Measurements from ENCODE around the gene CD34.
"Not testable (repeated sequence)": the region's sequence is repeated elsewhere in the genome, so short reads cannot be mapped to it uniquely, and the experiment has no call there.

The CD34 gene

DNA sequence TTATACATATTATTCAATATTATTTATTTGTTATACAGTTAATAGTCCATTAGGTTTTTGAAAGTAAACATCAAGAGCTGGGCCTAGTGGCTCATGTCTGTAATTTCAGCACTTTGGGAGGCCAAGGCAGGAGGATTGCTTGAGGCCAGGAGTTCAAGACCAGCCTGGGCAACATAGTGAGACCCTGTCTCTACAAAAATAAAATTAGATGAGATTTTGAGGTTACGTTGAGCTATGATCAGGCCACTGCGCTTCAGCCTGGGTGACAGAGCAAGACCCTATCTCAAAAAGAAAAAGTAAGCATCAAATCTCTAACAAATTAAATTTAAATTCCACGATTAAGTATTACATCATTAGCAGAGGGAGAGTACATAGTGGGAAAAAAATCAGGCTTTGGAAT, 15.0 kb upstream of the CD34 start:
- not testable (repeated sequence) for DNase-seq

DNA sequence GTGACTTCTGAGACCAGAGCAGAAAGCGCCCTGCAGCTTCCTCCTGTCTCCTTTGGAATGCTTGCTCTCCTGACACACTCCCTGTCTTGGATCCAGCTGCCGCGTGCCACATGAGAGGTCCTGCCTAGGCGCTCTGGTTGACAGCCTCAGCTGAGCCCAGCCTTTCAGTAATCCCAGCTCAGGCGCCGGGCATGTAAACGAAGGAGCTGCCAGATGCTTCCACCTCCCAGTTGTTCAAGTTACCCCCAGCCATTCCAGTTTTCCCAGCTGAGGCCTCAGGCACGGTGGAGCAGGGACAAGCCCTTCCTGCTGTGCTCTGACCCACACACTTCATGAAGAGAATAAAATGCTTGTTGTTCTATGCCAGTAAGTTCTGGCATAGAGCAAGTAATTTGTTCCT, 14.3 kb upstream of the CD34 start:
- DNase-seq: peak; percentile 14

DNA sequence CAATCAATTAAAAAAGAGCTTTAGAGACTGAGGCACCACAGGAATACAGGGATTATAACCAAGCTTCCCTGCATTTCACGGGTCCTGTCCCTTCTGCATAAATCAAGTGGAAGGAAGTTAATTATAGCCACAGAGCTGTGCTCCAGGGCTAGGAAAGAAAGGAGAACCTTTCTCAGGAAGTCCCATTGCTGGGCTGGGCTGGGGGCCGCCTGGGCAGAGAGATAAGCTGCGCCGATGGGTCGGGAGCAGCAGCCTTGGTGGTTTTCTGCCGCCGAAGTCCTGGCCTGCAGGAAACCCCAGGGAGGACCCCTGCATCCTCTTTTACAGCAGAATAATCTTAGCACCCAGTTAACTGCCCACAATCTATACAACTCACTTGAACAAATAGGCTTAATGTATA, 12.6 kb upstream of the CD34 start:
- DNase-seq: no peak

DNA sequence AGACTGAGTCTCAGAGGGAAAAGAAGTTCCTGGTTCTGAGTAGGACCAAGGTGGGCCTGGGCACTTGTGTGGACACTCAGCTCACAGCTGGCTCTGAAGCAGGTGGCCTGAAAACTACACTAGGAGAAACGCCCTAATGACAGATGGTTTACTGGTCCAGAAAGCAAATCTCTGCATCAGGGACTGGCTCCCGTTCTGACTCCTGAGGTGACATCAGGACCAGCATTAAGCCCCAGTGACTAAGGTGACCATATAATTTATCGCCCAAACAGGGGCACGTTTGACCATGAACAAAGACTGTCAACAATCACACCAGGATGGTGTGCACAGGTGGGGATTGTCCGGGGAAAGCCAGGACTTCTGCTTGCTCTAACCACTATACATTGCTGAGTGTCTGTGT, 12.2 kb upstream of the CD34 start:
- no peak for DNase-seq

DNA sequence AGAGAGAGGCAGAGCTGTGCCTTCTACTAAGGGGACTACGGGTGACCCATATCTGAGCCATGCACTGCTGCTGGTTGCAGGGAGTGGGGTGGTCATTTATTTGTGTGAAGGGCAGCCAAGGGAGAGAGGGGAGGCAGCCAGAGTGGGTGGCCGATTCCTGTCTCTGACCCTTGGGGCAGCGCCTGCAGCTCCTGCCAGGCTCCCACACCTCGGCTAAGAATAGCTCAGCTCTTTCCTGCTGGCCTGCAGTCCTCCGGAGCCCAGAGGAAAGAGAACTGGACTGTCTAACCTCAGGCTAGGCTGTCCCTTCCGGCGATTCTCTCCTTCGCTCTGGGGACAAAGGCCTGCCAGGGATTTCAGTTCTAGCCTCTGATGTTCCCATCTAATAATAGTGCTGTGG, 11.6 kb upstream of the CD34 start:
- no peak for DNase-seq

DNA sequence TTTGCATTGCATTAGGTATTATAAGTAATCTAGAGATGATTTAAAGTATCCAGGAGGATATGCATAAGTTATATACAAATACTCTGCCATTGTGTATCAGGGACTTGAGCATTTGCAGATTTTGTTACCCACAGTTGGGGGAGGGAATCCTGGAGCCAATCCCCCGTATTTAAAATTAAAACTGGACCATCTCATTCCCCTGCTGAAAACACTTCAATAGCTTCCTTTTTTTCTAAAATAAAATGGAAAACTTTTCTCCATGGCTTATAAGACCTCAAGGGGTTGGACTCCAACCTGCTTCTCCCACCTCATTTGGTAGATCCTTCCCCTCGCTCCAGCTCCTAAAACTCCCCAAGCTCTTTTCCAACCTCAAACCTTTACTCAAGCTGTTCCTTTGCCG, 10.4 kb upstream of the CD34 start:
- no peak for DNase-seq

DNA sequence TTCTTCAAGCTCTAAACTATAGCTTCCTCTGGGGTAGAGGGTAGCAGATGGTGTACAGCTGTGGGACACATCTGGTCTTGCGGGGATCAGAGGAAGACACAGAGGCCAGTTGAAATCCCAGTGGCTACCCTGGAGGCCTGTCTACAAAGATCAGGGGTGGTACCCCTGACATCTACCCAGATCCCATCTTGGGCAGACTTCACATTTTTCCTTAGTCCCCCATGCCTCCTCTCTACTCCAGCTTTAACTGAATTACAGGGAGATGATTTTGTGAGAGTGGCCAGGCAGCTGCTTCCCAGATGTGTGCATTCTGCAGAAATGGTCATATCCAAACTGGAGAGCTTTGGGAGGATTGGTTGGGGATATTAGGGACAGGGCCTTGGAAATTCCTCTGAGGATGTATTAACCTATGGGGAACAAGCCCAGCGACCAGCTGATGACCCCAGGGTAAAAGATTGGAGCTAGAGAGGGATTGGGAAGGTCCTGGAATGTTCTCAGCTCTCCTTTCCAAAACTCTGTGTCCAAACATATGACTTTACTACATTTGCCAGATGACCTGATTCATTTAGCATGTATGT, 9.6 kb upstream of the CD34 start:
- no peak for DNase-seq

DNA sequence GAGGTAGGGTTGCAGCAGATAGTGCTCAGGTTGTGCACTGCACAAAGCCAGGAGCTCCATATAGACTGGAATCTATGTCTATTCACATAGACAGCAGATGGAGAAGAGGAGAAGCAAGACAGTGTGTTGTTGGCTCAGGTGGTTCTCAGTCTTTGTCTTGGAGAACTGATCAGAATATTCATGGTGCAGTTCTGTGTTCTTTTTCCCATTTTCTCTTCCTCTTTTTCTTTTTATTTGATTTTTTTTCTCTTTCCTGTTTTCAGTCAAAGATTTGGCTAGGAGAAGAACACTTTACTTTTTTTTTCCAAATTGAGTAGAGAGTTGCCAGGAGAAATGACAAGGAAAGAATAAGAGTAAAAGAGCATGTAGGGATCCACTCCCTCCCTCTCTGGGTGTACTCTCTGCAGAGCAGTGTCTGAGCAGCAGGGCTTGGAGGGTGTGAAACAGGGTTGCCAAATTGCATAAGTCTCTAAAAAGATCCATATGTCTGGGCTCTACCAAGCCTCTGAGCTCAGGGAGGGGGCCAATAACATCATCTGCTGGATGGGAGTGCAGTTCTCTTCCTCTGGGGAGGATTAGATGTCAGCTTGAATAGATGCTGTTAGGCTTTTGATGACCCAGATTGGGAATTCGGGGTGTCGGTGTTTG, 8.7 kb upstream of the CD34 start:
- DNase-seq: no peak

DNA sequence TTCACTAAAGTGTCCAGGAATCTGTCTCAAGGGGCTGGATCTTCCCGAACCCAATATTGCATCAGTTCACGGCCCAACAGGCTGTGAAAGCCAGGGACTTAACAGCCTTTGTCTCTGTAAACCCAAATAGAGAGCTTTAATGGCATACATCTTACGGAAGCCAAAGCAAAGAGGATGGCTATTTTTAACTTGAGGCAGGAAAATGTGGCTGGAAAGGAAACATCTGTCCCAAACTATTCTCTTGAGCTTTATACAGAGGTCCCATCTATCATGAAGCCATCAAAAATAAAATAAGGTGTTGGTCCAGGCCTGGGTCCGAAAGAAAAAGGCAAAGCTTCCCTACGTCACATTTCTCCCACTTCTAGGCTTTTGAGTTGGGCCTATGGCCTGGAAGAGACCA, 7.7 kb upstream of the CD34 start:
- no peak for DNase-seq

DNA sequence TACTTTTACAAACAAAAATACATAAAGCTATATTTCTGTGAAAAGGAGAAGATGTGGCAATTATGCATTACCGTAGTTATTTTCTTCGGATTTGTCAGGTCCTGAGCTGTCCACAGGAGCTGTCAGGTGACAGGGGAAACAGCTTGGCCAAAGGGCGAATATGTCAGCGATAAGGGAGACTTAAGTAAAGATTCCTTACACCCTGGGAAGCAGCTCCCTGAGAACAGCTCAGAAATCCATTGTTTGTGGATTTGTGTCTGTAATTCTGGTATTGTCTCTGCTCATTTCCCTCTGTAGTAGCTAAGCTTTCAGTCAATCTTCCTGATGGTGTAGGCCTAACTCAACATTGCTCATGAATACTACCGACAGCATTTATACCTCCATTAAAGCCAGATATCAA, 7.1 kb upstream of the CD34 start:
- no peak for DNase-seq

DNA sequence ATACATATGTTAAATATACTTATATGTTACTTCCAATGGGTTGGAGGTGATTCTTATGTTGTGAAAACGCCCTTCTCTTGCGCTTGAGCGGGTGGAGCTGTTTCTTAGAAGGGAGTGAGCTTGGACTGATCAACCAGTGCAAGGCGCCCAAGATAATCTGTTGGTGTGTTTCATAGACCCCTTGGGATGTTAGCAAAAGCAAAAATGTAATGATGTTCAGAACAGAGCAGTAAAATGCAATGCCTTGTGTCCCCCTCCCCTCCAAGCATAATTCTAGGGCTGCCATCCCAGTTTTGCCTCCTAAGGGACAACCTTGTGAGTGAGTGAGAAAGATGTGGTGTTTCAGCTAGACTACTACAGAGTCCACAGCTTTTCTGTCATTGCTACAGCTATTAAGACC, 6.2 kb upstream of the CD34 start:
- DNase-seq: no peak

DNA sequence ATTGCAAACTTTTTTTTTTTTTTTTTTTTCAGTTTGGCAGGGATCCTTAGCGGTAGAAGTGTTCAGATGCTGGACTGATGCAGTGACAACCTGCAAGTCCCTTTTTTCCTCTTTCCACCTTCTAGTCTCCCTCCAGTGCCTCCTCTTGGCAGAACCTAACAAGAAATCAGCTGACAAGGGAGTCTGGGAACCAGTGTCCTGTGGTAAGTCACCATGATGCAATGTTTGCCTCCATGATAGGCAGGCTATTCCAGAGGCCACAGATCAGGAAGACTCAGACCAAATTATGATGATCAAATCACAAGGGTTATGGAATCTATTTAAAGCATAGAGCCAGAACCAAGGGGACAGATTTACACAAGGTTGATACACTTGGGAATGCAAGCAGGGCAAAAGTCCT, 3.0 kb upstream of the CD34 start:
- DNase-seq: no peak

DNA sequence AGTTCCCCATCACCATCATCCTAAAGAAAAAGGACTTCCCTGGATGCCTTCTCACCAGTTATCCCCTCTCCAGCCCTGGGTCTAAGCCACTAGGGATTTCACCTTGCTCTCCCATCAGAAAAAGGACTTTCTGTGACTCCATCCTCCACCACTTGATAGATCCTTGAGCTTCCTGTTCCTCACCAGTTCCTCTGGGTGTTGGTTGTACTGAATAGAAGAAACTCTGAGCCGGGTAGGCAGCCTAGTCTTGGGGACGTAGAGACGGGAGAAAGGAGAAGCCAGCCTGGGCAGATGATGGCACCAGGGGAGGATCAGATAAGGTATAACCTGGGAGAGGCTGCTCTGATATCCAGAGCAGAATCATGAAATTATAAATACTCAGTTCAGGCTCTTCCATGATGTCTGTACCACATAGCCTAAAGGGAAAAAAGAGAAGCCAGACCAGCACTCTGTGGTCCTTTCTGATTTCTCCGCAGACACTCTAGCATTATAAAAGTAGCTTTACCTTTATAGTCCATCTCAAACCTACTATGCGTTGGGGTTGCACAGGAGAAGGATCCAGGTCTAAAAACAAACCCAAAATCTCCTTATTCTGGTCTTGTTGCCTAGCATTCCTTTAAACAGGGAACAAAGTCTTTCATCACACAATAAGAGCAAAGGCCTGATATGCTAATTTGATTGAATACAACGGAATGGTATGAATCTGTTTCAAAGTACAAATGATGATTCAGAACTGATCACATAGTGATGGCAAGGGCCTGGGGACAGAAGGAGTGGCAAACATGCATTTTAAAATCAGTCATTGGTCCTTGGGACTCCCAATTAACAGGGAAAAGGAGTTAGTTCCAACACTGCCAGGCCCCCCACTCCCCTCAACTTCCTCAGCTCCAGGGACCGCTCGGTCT, 1.2 kb upstream of the CD34 start:
- DNase-seq: no peak

DNA sequence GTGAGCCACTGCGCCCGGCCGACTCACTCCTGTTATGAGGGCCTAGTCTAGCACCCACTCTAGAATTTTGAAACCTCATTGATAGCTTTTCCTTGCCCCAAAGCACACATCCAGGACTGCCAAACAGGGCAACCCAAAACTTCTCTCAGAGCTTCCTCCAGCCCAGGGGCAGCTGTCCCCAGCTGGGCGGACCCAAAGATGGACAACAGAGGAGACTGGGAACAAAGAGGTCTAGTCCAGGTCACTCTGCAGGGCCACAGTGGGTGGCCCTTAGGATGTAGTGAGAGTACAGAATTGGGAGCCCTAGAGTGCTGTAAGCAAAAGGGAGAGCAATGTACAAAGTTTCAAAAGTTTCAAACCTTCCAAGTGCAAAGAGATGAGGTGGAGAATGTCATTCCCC, 1.2 kb downstream of the CD34 start:
- no peak for DNase-seq

DNA sequence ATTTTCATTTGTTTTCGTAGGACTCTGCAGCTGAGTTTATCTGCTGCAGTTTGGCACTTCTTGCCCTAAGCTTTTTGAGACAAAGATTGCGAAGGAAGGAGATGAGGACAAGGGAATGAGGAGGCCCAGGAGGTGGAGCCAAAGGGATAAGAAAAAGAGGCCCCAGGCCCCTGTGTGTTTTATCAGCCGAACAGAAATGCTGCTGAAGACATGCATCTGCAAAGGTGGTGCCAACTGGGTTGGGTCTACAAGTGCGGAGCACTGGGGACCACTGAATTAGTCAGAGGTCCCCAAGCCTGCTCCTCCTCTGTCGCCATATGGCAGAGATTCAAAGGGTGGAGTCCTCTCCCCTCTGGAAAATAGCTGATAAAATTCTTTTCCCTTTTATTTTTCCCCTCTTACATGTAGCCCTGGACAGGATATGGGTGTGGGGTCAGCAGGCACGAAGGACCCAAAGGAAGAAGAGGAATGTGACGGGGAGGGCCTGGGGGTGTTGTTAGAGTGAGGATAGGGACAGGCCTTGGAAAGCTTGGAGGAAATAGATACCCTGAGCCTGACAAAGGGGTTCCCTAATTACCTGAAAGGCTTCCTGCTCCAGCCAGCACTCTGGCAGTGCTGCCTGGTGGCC, 2.7 kb downstream of the CD34 start:
- no peak for DNase-seq

DNA sequence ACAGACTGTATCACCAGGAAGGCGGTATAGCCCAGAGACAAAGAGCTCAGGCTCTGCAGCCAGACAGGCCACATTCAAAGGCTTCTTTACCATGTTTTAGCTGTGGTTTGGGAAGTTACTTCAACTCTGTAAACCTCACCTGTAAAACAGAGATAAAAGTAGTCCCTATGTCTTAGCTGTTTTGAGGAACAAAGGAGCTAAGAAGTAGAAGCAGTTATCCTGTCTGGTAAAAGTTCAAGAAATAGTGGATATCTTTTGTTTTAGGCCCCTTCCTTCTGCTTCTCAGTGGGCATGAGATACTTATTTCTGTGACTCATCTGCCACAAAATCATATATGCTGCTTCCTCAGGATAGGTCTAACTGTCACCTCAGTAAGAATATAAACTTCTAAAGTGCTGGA, 6.5 kb downstream of the CD34 start:
- DNase-seq: no peak

DNA sequence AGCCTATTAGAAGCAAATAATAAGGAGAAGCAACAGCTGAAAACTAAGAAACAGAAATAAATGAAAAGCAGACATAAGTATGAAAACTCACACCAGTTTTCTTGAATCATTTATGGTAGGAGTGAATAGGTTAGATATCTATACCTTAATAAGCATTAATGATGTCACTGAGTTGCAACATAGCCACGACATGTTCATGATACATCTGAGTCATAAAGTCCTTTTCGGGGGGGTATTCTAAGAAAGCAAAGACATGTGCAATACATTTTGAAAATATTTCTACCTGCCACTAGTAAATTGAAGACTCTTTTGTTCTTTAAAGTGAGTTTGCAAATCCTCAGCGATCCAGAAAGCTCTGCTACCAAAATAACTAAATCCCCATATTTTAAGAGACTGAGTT, 7.2 kb downstream of the CD34 start:
- DNase-seq: no peak

DNA sequence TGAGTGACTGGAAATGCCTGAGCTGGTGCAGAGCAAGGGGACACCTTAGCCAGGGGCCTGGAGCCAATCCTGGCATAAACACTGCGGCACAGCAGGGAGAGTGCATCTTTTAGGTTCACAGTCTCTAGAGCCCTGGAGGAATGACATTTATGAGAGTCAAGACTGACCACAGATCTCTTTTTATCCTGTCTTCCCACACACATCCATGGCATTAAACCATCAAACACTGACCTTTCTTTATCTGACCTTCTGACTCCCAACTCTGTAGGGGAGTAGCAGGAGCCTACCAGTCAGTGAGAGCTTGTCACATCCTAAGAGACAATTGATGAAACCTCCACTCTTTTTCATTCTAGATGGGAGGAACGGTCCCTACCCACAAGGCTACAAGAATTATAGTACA, 7.9 kb downstream of the CD34 start:
- no peak for DNase-seq

DNA sequence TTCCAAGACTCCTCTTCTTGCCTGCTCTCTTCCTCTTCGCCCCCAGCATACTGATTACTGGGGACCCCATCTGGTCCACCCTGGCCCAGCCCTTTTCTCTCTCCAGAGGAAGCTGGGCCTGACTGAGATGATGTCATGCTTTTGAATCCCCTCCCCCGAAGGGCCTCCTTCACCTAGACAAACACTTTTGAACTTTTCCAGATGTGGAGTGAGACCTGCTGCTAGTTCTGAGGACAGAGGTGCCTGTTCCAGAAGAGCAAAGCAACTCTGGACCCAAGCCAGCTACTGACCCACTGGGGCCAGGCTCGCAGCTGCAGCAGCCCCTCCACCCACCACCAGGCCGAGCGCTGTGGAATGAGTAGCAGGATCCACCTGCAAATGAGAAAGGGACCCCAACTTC, 8.4 kb downstream of the CD34 start:
- no peak for DNase-seq

DNA sequence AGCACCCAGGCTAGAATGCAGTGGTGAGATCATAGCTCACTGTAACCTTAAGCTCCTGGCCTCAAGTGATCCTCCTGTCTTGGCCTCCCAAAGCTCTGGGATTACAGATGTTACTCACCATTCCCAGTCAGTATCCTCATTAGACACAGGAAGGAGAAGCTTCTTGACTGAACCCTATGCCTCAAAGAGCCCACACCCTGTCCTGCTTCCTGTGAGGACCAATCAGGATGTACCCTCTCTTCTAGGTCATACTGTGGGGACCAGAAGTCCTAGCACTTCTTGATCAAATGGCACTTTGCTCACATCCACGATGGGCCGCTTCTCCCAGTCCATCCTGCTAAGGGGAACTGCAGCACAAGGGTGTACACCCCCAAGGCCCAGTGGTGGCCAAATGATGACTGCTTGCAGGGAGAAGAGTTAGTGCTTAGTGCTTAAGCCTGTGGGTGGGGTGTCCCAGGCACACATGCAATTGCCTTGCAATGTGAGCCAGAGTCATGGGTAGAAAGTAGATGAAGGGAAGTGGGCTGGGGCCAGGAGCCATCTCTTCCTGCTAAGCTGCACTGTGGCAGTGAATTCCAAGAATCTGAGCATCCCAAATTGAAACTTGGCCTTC, 9.8 kb downstream of the CD34 start:
- no peak for DNase-seq

DNA sequence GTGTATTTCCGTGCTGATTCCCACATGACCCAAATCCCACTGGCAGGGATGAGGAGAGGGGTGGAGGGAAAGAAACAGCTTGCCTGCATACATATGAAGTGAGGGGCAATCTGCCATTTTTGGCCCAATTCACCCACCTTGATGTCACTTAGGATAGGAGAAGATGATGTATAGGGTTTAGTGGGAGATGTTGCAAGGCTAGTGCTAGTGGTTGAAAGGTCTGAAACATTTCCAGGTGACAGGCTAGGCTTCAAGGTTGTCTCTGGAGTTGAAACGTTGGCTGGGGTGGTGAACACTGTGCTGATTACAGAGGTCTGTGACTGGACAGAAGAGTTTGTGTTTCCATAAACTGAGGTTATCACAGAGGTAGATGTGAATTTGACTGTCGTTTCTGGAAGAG, 12.1 kb downstream of the CD34 start:
- DNase-seq: no peak

DNA sequence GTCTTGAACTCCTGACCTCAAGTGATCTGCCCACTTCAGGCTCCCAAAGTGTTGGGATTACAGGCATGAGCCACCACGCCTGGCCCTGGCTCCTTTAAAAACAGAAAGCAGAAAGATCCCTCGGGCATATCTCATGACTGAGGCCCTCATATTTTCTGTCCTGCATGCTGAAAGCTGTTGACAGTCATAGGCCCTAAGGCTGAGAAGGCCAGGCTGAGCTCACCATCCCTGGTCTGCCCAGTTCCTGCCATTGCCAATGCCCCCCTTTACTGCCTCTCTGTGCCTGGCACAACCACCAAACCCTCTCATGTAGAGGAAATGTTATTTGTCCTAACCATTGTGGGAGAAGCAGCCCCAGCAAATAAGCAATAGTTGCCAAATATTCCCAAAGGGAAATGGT, 12.7 kb downstream of the CD34 start:
- no peak for DNase-seq

DNA sequence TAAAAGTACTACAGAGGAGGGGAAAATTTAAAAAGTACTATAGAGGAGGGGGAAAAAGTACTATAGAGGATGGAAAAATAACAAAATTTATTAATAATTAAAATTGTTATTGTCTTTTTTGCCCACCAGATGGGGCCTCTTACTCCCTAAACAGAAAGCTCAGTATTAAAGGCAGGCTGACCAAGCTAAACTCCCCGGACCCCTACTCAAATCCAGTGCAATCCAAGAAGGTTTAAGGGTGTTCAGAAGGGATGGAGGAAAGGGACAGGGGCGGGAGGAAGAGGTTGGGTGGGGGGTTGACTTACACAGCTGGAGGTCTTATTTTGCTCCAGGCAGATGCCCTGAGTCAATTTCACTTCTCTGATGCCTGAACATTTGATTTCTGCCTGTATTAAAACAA, 13.7 kb downstream of the CD34 start:
- DNase-seq: peak; percentile 14

DNA sequence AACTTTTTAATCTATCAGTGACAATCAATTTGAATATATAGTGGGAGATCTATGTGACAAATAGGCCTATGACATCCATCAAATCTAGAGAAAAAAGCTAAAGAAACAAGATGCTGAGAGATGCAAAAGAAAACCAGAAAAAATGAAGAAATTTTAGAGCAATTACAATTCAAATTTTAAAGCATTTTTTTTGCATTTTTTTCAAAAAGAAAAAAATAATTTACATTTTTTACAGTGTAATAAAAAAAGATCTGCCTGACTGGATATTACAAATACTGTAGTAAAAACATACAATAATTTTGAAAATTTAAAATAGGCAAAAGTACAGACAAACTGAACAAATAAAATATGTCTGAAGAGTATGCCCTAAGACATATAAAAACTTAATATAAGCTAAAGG, 14.4 kb downstream of the CD34 start:
- DNase-seq: no peak
